VCaP (cell line): ENCODE measurements around the gene PHETA1.

Experiments
- H3K27ac ChIP-seq: fragments of 450-650 bp; 2 replicates; pipeline ENCODE4 v1.5.1; 2017
- TF ChIP-seq, protein P1 (sequence below): fragments of 450-650 bp; conservative IDR thresholded peaks from 2 replicates; pipeline ENCODE4 v1.5.1; 2017; ENCODE audit warnings: mild to moderate bottlenecking, moderate library complexity

The PHETA1 gene

DNA sequence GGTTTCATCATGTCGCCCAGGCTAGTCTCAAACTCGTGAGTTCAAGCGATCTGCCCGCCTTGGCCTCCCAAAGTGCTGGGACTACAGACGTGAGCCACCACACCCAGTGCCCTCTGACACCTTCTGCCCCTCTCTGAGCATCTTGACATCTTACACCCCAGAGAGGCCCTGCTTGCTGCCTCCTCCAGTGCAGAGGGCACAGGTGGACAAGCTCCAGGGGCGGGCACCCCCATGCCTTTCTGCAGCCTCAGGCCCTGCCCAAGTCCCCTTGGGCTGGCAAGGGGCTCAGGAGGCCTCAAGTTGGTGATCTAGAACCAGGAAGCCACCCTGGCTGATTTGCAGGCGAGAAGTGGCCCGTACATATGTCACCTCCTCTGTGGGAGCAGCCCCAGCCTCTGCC lies 25.6 kb upstream of the PHETA1 start:
- H3K27ac ChIP-seq: no peak overlapping the region
- TF ChIP-seq, protein P1, sequence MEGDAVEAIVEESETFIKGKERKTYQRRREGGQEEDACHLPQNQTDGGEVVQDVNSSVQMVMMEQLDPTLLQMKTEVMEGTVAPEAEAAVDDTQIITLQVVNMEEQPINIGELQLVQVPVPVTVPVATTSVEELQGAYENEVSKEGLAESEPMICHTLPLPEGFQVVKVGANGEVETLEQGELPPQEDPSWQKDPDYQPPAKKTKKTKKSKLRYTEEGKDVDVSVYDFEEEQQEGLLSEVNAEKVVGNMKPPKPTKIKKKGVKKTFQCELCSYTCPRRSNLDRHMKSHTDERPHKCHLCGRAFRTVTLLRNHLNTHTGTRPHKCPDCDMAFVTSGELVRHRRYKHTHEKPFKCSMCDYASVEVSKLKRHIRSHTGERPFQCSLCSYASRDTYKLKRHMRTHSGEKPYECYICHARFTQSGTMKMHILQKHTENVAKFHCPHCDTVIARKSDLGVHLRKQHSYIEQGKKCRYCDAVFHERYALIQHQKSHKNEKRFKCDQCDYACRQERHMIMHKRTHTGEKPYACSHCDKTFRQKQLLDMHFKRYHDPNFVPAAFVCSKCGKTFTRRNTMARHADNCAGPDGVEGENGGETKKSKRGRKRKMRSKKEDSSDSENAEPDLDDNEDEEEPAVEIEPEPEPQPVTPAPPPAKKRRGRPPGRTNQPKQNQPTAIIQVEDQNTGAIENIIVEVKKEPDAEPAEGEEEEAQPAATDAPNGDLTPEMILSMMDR: no peak

DNA sequence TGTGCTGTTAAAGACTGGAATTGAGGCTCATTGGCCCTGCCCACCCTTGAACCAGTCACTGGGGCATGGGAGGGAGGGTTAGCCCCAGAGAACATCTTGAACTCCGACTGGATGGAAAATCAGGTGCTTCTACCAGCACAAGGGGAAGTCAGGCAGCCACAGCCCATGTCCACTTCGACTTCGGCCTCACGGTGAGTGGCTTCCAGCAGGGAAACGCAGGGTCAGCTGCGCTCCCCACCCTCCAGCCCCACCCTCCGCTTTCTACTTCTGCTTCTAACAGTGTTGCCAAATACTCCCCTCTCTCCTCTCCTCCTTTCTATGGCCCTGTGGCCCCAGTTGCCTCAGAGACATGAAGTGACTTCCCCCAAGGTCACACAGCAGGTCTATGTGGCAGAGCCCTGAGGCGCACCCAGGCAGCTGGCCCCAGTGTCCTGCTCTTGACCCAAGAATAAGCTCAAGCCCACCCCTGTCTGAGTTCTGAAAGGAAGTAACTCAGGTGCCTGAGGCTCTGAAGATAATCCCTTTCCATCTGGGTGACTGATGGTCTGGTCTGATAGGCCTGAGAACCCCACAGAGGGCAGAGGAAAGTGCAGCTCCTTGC lies 24.9 kb upstream of the PHETA1 start:
- H3K27ac ChIP-seq: no peak overlapping the region
- TF ChIP-seq, protein P1: no peak

GRCh38 chr12:111390910-111391309 lies 22.0 kb upstream of the PHETA1 start:
- TF ChIP-seq, protein P1: no peak
- no peak overlapping the region for H3K27ac ChIP-seq

DNA sequence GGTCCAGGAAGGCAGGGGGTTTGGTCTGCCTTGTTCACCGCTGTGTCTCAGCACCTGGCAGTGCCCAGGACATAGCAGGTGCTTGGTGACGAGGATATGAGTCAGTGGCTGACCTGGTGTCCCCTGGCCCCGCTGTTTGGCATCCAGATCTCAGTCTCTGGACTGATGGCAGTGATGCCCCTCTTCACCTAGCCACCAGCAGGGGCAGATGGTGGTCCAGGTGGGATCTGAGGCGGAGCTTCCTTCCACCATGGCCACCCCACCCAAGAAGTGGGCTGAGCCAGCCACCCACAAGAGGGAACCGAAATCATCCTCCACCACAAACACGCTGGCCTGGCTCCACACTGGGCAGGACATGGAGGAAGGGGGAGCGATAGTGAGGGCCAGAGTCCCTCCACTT lies 20.7 kb upstream of the PHETA1 start:
- no peak overlapping the region for H3K27ac ChIP-seq
- TF ChIP-seq, protein P1: no peak

DNA sequence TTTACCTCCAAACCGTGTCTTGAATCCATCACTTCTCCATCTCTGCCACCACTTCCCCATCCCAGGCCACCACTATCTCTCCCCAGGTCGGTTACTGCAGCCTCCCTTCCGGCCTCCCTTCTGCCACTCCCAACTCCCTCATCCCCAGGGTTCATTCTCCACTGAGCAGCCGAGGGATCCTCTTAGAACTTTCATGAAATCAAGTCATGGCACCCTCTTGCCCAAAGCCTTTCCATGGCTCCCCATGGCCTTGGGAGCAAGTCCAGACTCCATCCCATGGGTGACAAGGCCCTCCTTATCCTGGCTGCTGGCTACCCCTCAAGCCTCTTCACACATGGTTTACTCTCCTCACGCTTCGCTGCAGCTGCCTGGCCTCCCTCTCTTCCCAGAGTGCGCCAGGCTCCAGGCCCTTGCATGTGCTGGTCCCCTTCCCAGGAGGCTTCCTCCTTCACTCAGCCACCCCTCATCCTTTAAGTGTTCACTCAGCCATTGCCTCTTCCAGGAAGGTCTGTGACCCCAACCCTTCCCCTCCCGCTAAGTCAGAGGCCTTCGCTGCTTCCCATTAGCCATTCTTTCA lies 18.9 kb upstream of the PHETA1 start:
- no peak overlapping the region for H3K27ac ChIP-seq

DNA sequence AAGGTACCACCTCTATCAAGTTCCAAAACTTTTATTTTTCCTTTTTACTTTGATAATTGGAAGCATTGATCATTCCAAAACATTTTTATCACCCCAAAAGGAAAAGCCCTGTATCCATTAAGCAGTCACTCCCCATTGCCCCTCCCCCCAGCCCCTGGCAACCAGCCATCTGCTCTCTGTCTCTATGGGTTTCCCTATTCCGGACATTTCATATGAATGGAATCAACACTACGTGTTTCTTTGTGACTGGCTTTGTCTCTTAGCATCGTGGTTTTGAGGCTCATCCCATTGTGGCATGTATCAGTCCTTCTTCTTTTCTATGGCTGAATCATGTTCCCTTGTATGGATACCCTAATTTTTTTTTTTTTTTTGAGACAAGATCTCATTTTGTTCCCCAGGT lies 18.0 kb upstream of the PHETA1 start:
- H3K27ac ChIP-seq: no peak overlapping the region
- TF ChIP-seq, protein P1: no peak

More for the DNA sequence above, 18.9 kb upstream of the PHETA1 start:
- TF ChIP-seq, protein P1: no peak

- H3K27ac ChIP-seq: peak overlapping the region; percentile 92
- TF ChIP-seq, protein P1: no peak
Measured at GRCh38 chr12:111384596-111384995, 15.7 kb upstream of the PHETA1 start.
